Stomach (tissue), 4 donors: ENCODE results near the gene ADARB2.

Experiments
- CTCF ChIP-seq, 7 experiments: fragments of 450-650 bp in 4 of 7; fragments of 200-600 bp in 3 of 7; sonication (generic) in 3 of 7; IDR thresholded peaks; one replicate each; pipeline ENCODE4 v1.5.1; 2016 to 2019; ENCODE audit warnings: antibody characterized with exemption in 7 of 7, control low read depth in 2 of 7, mild to moderate bottlenecking in 1 of 7
- EP300 ChIP-seq: sonication (generic); formaldehyde crosslinking; IDR thresholded peaks from one replicate; pipeline ENCODE4 v1.6.1; 2017; ENCODE audit warnings: antibody characterized with exemption
- POLR2A ChIP-seq, 4 donors: fragments of 450-650 bp; IDR thresholded peaks; one replicate each; pipeline ENCODE4 v1.6.1; 2016; ENCODE audit warnings: antibody characterized with exemption in 4 of 4, control low read depth in 2 of 4, mild to moderate bottlenecking in 1 of 4, moderate library complexity in 1 of 4
- POLR2AphosphoS5 ChIP-seq, 3 donors: sonication (generic); formaldehyde crosslinking; IDR thresholded peaks; one replicate each; pipeline ENCODE4 v1.6.1; 2016; ENCODE audit warnings: antibody characterized with exemption in 3 of 3

- no peak for TF ChIP-seq CTCF (IDR thresholded peaks at IDR 0.05)
- no peak for TF ChIP-seq POLR2AphosphoS5 (IDR thresholded peaks at IDR 0.05)
- no peak for TF ChIP-seq EP300
- TF ChIP-seq POLR2A (IDR thresholded peaks at IDR 0.05): no peak
Measured at GRCh38 chr10:1657479-1657878, 79.8 kb downstream of the ADARB2 start.
